ENCODE data around the gene C1orf87.
A peak's percentile ranks its signal among the peaks of the same experiment; 100 is the strongest.

C1orf87 gene

DNA sequence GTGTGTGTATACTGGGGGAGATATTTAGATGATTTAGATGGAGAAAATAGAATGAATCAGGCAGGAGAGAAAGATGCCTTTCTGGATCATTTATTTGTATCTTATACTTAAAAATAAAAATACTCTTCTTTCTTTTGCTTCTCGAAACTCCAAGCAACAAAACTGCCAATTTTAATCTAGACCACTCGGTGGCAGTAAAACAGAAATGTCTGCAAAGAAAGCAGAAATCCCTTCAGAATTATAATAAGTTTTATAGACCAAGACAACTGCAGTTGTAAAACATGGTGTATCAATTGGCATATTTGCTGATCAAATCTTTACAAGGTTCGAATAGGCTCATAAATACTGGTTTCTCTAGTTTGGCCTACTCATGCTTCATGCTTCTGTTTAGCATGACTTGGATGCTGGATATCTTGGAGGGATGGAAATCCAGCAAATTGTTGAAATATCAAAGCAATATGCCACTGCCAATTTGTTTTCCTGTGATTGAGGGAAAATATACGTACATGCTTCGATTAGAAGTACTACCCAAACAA lies 15.1 kb upstream of the C1orf87 start:
- TF ChIP-seq GATA2 (IDR thresholded peaks at IDR 0.05; ENCODE audit: low read depth, low read length) (no peak), GATA3 (IDR thresholded peaks at IDR 0.05; ENCODE audit: low read depth, low read length) (no peak)

DNA sequence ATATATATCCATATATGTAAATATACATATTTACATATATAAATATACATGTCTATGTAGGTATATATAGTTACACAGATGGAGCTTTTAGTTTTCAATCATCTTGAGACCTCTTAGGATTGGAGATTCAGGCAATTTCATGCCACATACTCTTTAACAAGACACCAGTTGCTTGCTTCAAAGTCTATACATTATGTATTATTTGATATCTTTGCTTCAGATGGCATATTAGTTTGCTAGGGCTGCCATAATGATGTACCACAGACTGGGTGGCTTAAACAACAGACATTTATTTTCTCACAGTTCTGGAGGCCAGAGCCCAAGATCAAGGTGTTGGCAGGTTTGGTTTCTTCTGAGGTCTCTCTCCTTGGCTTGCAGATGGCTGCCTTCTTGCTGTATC lies 14.1 kb upstream of the C1orf87 start:
- no peak for TF ChIP-seq GATA3 (IDR thresholded peaks at IDR 0.05; ENCODE audit: low read depth, low read length)
- TF ChIP-seq GATA2 (IDR thresholded peaks at IDR 0.05; ENCODE audit: low read depth, low read length), result no peak

DNA sequence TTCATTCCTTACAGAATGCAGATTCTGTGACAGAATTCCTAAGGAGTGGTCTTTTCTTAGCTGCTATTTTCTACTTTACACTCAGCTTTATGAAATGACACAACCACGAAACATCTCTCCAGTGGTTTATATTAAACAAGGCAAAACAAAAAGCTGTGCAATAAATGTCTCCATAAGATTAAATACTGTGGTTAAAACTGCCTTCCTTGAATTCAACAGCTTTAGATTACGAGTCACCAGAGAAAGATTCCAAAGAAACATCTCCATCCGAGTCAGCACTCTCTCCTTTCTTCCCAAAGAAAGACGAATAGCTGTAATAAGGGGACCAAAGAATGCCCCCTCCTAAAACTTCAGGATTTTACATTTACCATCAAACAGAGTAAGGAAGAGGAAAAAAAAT lies 4.6 kb upstream of the C1orf87 start:
- TF ChIP-seq GATA3 (IDR thresholded peaks at IDR 0.05; ENCODE audit: low read depth, low read length) (no peak), GATA2 (IDR thresholded peaks at IDR 0.05; ENCODE audit: low read depth, low read length) (no peak)

DNA sequence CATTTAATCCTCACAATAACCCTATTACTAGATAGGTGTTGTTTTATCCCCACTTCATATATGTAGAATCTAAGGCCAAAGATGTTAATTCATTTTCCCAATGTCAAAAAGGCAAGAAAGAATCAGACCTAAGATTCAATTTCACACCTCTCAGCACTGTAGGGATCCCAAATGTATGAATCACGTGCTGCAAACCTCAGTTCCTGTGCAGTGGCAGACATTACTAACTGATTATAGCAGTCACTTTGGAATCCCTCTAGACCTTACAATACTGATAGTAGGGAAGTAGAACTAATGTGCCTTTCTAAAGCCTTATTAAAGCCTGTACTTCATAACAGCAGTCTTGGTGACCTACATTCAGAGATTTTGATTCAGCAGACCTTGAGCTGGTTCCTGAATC lies 2.3 kb downstream of the C1orf87 start:
- TF ChIP-seq GATA2 (IDR thresholded peaks at IDR 0.05; ENCODE audit: low read depth, low read length), result no peak
- no peak for TF ChIP-seq GATA3 (IDR thresholded peaks at IDR 0.05; ENCODE audit: low read depth, low read length)

DNA sequence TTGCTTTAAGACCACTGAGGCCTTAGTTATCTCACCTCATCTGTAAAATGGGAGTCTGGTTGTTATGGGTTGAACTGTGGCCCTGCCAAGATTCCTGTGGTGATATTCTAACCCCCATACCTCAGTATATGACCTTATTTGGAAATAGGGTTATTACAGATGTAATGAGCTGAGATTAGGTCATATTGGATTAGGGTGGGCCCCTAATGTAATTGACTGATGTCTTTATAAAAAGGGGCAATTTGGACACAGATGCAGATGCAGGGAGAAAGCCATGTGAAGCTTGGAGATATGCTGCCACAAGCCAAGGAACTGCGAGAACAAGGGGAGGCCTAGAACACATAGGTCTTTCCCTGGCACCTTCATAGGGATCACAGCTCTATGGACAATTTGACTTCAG lies 3.9 kb downstream of the C1orf87 start:
- no peak for TF ChIP-seq GATA3 (IDR thresholded peaks at IDR 0.05; ENCODE audit: low read depth, low read length)
- TF ChIP-seq GATA2 (IDR thresholded peaks at IDR 0.05; ENCODE audit: low read depth, low read length), result no peak

DNA sequence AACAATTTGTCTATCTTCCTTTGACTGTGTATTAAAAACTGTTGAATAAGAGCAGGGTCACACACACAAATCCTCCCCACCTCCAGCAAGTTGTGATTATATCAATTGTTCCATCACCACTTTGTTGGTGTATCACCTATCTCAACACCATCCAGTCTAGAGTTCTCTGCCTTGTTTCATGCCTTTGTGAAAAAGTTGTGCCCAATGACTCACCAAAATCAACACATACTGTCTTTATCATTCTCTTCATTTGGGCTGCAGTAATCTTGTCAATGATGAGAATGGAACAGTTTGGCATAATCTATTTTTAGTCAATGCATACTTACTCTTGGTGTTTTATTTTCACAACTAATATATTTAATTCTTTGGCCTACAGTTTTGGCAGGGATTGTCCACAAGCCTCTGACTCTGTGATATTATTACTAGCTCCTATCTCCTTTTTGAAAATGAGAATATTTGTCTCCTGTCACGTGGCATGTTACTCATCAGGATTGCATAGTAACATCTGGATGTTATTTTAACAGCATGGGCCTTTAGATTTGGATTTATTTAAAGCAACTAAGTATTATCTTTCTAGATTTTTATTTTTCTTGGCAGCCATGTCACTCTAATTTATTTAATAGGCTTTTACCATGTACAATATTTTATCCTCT lies 5.1 kb downstream of the C1orf87 start:
- no peak for TF ChIP-seq GATA2 (IDR thresholded peaks at IDR 0.05; ENCODE audit: low read depth, low read length)
- no peak for TF ChIP-seq GATA3 (IDR thresholded peaks at IDR 0.05; ENCODE audit: low read depth, low read length)

DNA sequence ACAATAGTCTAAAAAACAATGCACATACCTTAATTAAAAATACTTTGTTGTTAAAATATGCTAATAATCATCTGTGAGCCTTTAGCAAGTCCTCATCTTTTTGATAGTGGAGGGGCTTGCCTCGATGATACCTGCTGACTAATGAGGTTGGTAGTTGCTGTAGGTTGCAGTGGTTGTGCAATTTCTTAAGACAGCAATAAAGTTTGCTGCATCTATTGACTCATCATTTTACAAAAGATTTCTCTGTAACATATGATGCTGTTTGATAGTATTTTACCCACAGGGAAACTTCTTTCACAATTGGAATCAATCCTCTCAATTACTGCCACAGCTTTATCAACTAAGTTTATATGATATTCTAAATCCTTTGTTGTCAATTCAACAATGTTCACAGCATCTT lies 7.6 kb downstream of the C1orf87 start:
- TF ChIP-seq GATA3 (IDR thresholded peaks at IDR 0.05; ENCODE audit: low read depth, low read length), result no peak

DNA sequence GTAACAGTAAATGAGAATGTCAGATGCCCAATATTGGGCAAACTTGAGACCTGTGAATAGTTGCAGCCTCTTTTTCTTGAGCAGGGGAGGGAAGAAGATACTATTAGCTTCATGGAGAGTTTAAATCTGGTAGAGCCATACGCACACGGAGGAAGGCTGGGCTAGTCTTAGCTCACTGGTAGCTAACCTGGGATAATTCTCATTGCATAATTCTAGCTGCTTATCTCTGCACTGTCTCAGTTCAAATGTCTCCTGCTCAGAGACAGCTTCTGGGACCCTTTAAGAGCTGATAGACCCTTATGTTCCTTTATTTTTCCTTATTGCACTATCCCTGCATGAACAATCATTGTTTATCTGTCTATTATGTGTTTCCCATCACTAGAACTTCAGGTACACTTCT lies 8.4 kb downstream of the C1orf87 start:
- TF ChIP-seq GATA2 (IDR thresholded peaks at IDR 0.05; ENCODE audit: low read depth, low read length), result no peak
- TF ChIP-seq GATA3 (IDR thresholded peaks at IDR 0.05; ENCODE audit: low read depth, low read length), result no peak

DNA sequence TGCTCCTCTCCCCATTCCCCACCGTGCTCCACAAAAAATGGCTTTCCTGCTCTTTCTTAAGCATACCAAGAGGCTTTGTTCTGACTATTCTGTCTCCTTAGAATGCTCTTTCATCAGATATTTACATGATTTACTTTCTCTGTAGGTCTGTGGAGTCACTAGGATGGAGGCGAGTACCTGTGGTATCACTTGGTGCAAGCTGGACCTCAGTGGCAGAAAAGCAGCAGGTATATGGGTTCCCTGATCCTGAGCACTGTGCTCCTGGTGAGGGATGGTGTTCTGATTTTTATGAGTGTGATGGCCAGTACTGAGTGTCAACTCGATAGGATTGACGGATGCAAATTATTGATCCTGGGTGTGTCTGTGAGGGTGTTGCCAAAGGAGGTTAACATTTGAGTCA lies 10.0 kb downstream of the C1orf87 start:
- TF ChIP-seq GATA2 (IDR thresholded peaks at IDR 0.05; ENCODE audit: low read depth, low read length) (no peak), GATA3 (IDR thresholded peaks at IDR 0.05; ENCODE audit: low read depth, low read length) (no peak)

DNA sequence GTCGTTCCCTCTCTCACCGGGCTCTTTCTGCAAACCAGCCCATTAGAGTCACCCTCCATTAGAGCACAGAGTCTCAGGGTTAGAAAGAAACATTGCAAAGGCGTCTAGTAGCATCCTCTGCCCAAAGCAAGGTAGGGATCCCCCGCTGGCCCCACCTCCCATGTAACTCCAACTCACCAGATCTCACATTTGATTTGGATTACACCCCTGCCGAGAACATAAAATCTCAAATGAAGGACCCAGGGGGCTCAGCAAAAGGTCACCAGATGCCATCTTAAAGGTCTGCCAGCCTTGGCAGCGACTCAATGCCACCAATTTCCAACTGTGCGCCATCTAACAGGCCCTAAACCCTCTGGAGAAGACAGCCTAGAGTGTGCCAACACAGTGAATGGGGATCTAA lies 14.1 kb downstream of the C1orf87 start:
- TF ChIP-seq GATA2 (IDR thresholded peaks at IDR 0.05; ENCODE audit: low read depth, low read length), result no peak
- no peak for TF ChIP-seq GATA3 (IDR thresholded peaks at IDR 0.05; ENCODE audit: low read depth, low read length)

DNA sequence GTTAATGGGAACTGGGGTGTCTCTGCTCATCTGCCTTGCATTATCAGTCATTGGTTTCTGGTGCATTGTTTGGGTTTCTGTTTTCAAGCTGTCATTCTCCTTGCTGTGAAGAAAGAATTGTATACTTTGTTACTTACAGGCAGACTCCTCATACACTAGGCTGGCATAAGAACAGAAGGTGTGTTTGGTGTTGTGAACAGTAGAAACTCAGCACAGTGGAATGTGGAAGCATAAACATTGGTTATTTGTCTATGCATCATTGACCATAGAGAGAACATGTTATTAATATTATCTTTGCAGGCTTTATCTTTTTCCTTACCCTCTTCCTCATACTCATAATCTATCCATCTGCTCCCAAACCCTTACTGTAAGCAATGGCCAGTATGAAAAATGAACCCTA lies 18.2 kb downstream of the C1orf87 start:
- TF ChIP-seq GATA2 (IDR thresholded peaks at IDR 0.05; ENCODE audit: low read depth, low read length) (no peak), GATA3 (IDR thresholded peaks at IDR 0.05; ENCODE audit: low read depth, low read length) (no peak)

DNA sequence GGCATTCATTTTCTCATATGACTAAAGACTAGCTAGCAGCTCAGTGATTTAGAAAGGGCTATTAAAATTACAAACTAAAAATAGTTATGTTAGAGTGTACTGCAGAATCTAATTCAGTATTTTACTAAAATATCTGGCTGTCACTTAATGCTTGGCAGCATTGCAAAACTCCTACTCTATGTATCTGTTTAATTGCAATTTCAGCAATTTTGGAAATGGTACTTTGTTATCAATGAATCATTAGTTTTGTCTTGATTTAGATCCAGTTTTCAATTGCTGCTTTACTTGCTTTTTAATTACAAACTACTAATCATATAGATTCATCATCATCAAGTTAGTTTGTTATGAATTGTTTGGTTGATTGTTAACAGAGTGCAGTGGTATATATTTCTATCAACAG lies 19.2 kb downstream of the C1orf87 start:
- TF ChIP-seq GATA3 (IDR thresholded peaks at IDR 0.05; ENCODE audit: low read depth, low read length), result no peak
- no peak for TF ChIP-seq GATA2 (IDR thresholded peaks at IDR 0.05; ENCODE audit: low read depth, low read length)

DNA sequence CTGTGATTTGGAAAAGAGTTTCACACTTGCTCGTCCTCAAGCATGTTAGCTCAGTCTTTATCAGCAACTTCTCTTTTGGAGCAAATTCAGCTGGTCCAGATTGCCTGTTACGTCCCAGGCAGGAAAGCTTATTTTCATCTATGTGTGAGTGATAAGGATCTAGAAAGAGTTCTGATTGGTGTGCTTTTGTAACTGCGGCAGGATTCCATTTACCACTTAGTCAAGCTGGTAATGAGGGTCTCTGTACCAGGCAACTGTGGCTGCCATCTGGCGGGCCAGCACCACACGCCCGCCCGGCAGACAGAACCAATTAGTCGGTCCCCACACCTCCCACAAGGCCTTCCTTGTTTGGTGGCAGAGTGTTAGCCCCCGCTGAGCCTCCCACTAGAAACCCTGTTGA lies 21.0 kb downstream of the C1orf87 start:
- TF ChIP-seq GATA2 (IDR thresholded peaks at IDR 0.05; ENCODE audit: low read depth, low read length) (peak; percentile 92), GATA3 (IDR thresholded peaks at IDR 0.05; ENCODE audit: low read depth, low read length) (peak; percentile 90)

DNA sequence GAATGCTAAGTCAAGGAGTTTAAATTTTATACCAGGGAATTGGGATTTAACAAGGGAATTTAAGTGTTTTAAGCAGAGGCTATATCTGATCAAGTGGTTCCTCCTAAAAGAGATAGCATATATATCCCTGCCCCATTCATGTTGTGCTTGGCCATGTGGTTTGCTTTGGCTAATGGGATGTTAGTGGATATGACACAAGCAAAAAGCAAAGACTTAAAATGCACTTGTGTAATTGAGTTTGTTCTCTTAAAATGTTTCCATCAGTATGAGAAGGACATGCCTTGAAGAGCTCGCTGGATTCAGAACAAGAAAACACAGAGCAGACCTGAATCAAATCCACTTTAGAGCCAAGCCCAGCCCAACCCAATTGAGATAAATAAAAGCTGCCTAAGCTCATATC lies 22.4 kb downstream of the C1orf87 start:
- TF ChIP-seq GATA3 (IDR thresholded peaks at IDR 0.05; ENCODE audit: low read depth, low read length), result no peak
- no peak for TF ChIP-seq GATA2 (IDR thresholded peaks at IDR 0.05; ENCODE audit: low read depth, low read length)

DNA sequence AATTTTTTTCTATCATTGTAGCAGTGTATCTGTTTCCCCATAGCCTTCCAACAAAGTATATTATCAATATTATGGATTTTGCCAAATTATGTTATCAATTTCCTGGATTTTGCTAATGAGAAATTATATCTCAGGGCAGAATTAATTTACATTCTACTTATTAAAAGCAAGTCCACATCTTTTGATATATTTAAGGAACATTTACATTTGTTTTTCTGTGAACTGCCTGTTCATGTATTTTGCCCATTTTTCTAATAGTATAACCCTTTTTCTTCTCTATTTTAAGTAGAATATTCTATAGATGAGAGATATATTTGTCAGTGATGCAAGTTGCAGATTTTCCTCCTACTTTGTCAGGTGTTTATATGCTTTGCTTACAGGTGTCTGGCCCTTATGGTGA lies 24.4 kb downstream of the C1orf87 start:
- TF ChIP-seq GATA3 (IDR thresholded peaks at IDR 0.05; ENCODE audit: low read depth, low read length) (no peak), GATA2 (IDR thresholded peaks at IDR 0.05; ENCODE audit: low read depth, low read length) (no peak)

DNA sequence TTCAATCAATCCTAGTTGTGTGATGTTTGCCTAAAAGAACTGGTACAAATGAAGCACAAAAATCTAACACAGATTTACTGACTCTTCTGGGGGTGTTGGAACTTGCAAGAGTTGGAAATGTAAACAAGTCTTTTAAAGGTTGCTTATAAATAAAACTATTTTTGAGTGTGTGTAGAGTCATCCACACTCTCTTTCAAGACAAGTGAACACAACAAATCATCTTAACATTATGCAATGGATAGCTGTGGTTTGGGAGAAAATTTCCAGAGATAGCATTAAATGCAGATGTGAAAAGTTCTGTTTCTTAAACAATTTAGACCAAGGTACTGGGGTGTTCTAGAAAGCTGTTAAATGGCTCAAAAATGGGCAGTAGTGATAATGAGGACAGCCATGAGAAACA lies 28.7 kb downstream of the C1orf87 start:
- no peak for TF ChIP-seq GATA3 (IDR thresholded peaks at IDR 0.05; ENCODE audit: low read depth, low read length)
- no peak for TF ChIP-seq GATA2 (IDR thresholded peaks at IDR 0.05; ENCODE audit: low read depth, low read length)

All from SH-SY5Y (cell line).